AML-193 (cell line): ENCODE results near the gene FOXL1.

Experiments
- DNase-seq, 2 experiments: peaks; one replicate each; lab custom pipeline; 2025; lab: John Stamatoyannopoulos, UW

Gene FOXL1

DNA sequence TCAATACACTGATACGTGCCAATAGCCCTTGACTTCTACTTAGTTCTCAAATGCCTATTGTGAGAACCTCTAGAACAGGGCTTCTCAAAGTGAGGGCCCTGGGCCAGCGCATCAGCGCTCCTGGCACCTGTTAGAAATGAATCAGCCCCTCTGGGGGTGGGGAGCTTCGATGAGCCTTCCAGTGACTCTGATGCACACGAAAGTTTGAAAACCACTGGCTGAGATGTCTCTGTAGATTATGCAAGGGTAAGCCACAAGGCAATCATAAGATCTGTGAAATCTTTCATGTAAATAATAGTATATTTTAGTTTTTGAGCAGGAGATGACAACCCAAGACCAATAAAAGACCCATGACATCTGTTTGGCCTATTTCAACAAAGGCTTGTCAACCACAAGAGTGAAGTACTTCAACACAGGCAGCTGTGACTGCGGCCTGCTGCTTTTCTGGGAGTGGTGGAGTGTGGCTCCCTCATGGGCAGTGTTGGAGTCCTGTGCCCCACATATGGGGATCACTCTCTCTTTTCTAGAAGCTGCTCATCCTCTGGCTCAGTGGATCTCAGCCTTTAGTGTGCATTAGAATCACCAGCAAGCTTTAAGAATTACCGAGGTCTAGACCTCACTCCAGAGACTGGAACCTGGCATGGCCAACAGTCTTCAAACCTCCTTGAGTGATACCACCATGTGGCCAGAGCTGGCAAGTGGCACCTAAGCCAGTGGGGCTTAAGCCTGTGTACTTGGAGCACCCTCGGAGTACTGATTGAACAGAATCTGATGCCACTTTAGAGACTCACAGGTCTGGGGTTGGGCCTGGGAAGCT, 29.1 kb upstream of the FOXL1 start:
- DNase-seq, result no peak

DNA sequence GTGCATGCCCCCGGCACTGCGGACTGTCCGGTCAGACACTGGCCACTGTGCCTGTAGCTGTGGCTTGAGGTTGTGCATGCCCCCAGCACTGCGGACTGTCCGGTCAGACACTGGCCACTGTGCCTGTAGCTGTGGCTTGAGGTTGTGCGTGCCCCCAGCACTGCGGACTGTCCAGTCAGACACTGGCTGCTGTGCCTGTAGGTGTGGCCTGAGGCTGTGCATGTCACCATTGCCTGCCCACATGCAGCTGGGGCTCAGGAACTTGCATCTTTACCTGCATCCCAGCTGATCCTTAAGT, 28.5 kb upstream of the FOXL1 start:
- DNase-seq, result no peak

DNA sequence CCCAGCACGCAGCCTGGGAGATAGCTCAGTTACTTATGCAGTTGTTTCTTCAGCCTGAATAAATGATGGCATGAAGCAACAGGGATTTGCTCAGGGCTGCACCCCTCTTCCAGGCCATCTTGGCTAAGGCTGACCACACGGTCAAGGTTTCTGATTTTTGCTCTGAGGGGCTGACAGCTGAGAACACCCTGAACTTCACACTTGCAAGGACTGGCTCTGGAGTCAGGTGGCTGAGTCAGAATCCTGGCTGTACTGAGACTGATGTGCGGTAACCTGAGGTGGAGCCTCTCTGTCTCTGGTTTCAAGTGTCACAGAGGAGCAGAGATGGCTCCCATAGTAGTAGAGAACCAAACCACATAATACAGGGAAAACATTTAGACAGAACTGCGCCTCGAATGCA, 28.1 kb upstream of the FOXL1 start:
- DNase-seq, result no peak

DNA sequence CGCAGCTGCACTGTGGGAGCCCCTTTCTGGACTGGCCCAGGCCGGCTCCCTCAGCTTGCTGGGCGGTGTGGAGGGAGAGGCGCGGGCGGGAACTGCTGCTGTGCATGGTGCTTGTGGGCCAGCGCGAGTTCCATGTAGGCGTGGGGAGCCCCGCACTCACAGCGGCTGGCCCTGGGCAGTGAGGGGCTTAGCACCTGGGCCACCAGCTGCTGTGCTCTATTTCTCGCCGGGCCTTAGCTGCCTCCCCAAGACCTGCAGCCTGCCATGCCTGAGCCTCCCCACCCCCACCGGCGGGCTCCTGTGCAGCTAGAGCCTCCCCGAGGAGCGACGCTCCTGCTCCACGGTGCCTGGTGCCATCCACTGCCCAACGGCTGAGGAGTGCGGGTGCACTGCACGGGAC, 25.0 kb upstream of the FOXL1 start:
- DNase-seq, result no peak

DNA sequence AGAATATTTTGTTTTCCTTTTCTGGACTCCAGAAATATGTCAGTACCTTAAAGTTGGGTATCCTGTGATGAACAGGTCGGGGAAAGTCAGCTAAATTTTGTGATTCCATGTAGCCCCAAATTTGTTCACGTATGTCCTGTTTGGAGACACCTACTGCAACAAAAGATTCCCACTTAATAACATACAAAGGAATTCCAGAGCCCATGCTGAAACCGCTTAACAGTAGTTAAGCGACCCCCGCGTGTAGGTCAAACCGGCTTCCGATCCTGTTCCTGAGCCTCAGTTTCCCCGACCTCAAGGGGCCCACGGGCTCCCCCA, 23.8 kb upstream of the FOXL1 start:
- no peak for DNase-seq

DNA sequence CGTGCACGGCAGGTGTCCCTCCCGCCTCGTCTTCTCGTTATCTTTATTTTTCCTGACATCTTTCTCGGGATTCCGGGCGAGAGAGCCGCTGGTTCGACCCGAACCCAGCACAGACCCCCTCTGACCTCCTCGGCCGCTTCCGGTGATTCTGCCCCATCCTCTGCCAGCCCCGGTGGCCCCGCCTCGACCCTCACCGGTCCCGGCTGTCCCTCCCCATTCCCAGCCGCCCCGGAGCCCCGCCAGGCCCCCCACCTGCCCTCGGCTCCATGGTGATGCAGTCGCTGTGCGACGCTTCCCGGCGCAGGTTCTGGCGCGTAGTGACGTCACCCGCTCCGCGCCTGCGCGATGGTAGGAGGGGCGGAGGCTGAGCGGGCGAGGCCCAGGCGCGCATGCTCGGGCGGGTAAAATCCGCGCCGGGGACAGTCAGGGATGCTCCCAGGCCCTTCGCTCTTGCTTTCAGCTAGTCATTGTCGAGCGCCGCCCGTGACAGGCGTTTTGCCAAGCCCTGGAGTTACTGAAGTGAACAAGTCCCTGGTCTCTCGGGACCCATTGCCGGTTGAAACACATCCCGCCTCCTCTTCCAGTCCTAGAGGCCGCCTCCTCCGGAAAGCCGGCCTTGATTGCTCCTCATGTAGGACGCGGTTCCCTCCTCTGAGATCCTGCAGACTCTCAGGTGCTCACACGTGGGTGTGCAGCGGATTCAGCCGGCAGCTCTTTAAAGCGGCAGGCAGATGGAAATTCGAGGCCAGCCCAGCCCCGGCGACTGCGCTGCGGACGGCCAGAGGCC, 23.2 kb upstream of the FOXL1 start, which contains the start of gene MTHFSD:
Gene MTHFSD (minus strand): TSS at position 319 of the 787 bp plus-strand sequence. CDS start 51 bp downstream, at position 268.
- peak; percentile 51 to 63 for DNase-seq

DNA sequence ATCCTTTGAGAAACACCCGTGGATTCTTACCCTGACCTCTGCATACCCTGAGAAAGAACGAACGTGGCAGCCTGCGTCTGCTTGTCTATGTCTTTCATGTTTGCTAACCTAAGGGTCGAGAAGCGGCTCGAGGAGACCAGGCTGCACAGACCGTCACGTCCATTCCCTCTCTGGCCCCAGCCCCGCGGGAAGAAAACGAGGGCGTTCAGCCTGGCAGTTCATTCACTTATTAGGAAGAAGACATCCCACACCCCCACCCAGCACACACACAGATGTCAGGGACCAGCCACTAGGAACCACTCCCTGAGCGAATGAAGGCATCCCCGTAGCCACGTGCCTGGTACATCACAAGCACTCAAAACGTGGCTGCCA, 22.7 kb upstream of the FOXL1 start:
- no peak for DNase-seq

DNA sequence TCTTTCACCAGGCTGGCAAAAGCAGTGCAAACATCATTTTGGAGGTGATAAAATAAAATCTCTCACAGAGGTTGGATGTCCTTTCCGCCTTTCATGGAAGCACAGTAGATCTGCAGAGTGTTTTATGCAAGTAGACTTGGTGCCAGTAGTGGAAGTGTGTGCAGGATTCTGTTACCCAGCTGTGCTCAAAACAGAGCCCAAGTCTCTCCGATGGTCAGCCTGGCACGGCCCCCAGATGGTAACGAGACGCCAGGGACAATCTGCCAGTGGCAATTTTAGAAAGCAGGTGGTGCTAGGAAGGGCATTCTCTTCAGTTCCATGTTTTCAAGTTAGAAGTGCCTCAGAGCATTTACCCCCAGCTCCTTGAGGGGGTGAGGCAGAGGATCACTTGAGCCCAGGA, 21.8 kb upstream of the FOXL1 start:
- DNase-seq, result no peak

DNA sequence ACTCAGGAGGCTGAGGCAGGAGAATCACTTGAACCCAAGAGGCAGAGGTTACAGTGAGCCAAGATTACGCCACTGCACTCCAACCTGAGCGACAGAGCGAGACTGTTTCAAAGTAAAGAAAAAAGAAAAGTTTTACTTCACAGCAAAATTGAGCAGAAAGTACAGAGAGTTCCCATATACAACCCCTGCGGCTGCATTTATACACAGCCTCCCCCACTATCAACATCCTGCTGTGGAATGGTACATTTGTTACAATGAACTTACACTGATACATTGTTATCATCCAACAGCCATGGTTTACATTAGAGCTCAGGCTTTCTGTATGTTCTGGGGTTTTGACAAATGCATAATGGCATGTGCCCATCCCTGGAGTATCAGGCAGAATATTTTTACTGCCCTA, 20.8 kb upstream of the FOXL1 start:
- no peak for DNase-seq

DNA sequence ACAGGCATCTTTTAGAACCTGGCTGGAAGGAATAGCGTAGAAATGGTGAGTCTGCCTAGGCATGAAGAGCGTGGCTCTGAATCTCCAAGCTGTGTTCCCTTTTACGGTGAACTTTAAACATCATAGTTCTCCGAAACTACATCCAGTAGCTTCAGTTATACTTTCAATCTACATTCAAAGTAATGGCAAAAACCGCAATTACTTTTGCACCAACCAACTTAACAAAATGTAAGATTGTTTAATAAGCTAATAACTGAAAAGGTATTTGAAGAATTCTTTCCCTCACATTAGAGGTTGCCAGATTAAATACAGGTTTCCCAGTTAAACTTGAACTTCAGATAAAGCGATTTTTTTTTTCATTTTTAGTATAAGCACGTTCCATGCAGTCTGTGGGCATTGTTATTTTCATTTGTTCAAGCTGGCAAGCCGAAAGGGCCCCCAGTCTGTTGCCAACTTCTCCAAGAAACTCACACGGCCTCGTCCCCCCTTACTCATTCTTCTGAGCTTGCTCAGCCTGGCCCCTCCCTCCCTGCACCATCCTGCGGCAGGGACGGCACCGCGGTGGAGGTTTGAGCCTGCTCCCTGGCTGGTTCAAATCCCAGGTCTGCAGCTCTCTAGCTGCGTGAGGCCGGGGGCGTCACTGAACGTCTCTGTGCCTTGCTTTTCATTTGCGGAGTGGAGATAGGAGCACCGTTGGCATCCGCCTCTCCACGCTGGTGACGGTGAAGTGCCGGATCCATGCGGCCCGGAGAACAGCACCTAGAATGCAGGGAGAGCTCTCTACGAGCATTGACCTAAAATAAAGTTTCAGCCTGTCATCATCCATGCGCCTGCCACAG, 19.8 kb upstream of the FOXL1 start:
- no peak for DNase-seq

DNA sequence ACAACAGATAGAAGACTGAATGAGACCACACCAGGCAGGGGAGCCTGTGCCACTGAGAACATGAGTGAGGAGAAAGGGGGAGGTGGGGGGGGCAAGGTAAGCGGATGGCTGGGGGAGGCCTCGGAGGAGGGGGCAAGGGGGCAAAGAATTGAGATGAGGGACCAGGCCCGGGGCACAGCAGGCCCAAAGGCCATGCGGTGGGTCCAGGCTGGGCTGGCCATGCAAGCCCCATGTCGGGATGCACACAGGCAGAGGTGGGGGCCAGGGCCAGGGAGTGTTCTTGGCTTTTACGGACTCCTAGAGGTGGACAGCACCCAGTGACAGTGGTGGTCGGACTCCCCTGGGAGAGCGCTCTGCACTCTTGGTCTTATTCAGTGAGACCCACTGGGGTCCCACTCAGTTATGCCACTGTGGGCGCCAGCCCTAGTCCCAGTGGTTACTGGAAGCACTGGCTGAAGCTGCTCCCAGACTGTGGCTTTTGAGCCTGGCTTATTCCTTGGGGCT, 18.5 kb upstream of the FOXL1 start:
- no peak for DNase-seq

DNA sequence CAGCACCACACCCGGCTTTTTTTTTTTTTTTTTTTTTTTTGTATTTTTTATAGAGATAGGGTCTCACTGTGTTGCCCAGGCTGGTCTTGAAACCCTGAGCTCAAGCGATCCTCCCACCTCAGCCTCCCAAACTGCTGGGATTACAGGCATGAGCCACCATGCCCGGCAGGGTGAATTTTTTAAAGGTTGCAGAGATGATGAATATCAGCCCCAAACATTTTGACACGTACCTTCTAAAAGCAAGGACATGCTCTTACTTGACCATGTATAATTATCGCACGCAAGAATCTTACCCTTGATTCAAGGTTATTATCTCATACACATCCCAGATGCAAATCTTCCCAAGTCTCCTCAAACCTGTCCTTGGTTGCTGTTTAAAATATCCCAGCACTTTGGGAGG, 16.0 kb upstream of the FOXL1 start:
- DNase-seq, result no peak

DNA sequence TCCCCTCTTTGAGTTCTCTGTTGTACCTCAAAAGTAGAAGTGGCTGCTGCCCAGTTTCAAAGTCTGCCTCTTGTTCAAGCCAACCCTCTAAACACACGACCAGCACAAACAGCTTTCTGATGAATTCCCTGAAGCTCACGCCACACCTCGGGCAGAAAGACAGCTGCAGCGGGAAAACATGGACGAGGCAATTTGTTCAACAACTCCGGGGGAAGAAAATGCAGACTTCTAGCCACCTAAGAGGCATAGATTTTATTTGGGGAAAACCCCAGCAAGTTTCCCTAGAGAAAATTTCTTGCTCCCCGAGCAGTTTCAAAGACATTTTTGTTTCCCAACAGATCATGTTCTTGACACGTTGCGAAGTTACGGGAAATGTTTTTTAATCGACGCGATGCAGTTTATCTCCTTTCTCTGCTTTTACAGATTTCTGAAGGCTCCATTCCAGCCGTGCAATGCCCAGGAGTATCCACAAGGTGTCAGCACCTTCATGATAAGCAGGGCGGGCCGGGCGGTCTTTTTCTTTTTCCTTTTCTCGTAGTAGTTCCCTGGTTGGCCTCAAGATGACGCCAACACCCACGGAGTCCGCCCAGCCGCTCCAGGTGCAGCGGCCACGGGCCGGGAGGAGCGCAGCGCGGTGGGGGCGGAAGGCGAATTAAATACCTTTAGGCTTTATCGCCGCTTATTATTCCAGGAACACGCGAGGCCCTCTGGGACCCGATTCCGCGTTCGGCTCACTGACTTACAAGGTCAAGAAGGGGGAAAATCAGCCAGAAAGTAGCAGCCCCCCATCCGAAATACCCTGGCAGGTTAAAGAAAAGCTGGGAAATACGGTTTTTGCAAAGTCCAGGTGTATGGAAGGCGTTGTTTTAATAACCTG, 14.6 kb upstream of the FOXL1 start:
- DNase-seq, result peak; percentile 62 to 71

DNA sequence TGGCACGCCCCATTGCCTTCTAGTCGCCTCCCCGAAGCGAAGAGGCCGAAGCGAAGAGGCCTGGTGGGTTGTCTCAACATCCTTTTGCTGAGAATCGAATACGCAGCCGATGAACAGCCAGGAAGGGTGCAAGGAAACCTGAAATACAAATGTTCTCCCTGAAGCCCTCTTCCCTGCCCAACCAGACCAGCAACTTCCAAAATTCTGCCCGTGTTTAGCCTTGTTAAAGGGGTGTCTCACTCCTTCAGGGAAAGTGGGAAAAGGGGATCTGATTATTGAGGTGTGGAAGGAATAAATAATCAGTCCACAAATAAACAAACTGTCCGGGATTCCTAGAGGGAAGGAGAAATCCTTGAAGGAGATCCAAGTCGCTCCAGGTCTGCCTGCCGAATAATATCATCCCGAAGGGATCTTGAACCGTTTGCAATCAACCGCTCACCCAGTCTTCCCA, 13.1 kb upstream of the FOXL1 start:
- no peak for DNase-seq

DNA sequence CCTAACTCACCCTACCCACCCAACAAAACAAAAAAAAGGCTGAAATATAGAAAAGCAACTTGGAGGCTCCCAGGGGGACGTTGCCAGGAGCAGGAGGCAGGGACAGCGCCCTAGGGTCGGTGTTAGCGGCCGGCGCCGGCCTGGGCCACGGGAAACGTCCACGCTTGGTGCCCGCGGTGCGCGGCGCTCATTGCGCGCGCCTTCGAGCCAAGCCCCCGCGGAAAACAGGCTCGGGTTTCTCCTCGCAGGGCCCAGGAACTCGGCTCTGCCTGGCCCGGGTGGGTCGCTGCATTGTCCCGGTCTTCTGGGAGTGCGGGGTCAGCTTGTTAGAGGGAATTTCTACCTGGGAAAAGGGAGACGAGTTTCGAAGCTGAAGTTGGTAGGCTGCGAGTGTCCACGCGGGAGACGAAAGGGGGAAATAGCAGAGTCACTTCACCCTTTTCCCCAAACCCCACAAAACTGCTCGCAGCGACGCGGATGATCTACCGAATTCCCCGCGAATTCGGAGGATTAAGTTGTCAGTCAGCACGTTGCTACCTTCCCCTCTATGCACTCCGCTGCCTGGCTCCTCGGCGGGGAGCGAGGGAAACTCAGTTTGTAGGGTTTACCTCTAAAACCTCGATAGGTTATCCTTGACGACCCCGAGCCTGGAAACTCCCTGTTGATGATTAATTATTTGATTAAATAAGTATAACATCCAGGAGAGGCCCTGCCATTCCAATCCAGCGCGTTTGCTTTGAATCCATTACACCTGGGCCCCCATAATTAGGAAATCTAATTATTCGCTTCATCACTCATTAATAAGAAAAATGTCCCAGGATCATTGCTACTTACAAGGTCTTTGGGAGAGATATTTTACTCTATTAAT, 12.5 kb upstream of the FOXL1 start:
- no peak for DNase-seq

DNA sequence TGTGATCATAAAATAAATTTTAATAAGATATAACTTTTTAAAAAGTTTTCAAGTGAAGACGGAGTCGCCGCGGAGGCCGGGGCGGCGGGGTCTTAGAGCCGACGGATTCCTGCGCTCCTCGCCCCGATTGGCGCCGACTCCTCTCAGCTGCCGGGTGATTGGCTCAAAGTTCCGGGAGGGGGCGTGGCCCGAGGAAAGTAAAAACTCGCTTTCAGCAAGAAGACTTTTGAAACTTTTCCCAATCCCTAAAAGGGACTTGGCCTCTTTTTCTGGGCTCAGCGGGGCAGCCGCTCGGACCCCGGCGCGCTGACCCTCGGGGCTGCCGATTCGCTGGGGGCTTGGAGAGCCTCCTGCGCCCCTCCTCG, 11.8 kb upstream of the FOXL1 start, which contains the start of gene FOXC2:
Gene FOXC2 (plus strand): TSS at position 229 of the 365 bp plus-strand sequence. CDS start 507 bp downstream, outside the sequence.
- DNase-seq, result no peak

DNA sequence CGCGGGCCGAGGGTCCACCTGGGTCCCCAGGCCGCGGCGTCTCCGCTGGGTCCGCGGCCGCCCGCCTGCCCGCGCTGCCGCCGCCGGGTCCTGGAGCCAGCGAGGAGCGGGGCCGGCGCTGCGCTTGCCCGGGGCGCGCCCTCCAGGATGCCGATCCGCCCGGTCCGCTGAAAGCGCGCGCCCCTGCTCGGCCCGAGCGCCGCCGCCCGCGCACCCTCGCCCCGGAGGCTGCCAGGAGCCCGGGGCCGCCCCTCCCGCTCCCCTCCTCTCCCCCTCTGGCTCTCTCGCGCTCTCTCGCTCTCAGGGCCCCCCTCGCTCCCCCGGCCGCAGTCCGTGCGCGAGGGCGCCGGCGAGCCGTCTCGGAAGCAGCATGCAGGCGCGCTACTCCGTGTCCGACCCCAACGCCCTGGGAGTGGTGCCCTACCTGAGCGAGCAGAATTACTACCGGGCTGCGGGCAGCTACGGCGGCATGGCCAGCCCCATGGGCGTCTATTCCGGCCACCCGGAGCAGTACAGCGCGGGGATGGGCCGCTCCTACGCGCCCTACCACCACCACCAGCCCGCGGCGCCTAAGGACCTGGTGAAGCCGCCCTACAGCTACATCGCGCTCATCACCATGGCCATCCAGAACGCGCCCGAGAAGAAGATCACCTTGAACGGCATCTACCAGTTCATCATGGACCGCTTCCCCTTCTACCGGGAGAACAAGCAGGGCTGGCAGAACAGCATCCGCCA, 11.2 kb upstream of the FOXL1 start:
- DNase-seq, result no peak

DNA sequence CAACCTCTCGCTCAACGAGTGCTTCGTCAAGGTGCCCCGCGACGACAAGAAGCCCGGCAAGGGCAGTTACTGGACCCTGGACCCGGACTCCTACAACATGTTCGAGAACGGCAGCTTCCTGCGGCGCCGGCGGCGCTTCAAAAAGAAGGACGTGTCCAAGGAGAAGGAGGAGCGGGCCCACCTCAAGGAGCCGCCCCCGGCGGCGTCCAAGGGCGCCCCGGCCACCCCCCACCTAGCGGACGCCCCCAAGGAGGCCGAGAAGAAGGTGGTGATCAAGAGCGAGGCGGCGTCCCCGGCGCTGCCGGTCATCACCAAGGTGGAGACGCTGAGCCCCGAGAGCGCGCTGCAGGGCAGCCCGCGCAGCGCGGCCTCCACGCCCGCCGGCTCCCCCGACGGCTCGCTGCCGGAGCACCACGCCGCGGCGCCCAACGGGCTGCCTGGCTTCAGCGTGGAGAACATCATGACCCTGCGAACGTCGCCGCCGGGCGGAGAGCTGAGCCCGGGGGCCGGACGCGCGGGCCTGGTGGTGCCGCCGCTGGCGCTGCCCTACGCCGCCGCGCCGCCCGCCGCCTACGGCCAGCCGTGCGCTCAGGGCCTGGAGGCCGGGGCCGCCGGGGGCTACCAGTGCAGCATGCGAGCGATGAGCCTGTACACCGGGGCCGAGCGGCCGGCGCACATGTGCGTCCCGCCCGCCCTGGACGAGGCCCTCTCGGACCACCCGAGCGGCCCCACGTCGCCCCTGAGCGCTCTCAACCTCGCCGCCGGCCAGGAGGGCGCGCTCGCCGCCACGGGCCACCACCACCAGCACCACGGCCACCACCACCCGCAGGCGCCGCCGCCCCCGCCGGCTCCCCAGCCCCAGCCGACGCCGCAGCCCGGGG, 10.4 kb upstream of the FOXL1 start:
- no peak for DNase-seq
